HG02588 (cell line): Measurements from ENCODE around the gene LSM2.

Experiments
- ATAC-seq: cut with Tn5 transposase; IDR thresholded peaks from one replicate; pipeline ENCODE4 v1.9.1; 2021; ENCODE audit warnings: mild to moderate bottlenecking, moderate library complexity; ENCODE audit not compliant: unreplicated experiment

LSM2 gene

DNA sequence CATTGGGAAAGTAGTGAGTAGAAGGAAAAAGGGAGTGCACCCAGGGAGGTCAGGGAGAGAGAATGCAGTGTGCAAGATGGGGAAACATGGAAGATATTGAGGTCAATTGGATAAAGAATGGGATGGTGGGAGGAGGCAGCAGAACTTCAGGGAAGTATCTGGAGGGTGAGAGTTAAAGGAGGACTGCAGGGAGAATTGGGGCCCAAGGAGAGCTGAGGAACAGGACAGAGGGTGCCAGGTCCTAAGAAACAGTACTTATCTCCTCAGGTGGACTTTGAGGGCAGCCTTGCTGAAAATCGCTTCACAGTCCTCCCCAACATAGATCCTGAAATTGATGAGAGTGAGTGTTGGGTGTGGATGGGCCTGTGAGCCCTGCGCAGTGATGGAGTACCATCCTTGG, 48.5 kb downstream of the LSM2 start:
- ATAC-seq = no peak

DNA sequence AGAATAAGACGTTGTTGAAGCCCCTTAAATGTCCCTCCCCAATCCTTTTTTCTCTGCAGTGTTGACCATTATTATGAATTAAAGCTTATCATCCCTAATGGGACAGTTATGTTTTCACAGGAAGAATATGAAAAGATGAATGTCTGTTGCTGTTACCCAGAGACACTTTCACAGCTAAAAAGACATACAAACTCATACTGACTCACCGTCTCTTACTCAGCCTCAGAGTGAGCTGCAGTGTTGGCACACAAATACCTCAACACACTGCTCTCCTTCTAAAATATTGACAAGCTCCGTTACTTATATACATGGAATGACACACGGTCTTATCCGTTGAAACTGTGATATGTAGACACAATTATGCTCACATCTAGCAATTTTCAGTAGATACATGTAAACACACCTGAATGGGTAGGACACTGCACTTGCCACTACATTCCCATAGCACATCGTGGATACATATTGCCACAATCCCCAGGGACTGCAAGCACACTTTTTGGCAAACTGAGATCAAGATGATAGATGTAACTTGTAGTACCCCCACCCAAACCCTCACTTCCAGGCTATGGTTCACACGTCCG, 53.9 kb downstream of the LSM2 start:
- ATAC-seq = no peak

DNA sequence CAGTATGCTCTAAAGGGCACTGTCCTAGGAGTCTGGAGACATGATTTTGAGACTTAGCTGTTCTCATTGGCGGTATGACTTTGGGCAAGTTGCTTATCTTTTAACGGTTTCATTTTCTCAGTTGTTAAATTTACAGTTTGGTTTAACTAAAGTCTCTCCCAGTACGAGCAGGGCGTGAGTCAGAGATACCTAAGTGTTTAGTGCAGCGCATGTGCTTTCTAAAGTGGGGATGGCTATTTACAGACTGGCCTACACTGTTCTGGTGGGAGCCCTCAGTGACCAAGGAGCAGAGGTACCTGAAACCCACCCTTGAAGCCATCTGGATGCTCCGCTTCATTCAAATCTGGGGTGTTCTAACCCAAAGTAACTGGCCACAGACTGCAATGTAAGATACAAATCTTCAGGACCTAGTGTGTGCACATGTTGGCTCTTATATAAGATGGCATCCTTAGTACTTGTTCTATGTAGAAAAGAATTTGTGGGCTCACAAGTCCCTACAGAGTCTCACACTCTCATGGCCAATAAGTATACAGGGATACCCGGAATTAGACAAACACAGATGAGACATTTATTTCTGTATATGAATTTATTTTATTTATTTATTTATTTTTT, 56.2 kb downstream of the LSM2 start:
- ATAC-seq = no peak

DNA sequence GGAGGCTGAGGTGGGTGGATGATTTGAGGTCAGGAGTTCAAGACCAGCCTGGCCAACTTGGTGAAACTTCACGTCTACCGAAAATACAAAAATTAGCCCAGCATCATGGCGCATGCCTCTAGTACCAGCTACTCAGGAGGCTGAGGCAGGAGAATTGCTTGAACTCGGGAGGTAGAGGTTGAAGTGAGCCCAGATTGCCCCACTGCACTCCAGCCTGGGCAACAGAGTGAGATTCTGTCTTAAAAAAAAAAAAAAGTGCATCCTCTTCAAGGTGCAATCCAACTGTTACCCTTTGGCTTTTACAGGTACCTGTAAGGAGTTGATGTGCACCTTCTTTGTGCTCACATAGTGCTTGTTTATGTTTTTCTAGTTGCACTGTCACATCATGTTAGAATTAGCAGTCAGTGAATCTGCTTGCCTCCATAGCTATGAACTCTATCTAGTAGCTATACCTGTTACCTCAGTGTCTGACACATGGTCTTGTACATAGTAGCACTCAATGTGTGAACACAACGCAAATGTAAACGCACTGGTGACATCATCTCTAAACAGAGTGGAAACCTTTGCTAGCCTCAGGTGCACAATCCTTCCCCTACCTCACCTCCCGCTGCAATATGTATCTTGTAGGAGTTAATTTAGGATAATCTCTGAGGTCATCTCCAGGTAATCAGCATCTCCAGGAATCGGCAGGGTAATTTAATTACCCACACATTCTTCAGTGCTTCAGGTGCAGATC, 57.3 kb downstream of the LSM2 start:
- ATAC-seq = no peak
